KG1 (cell line): ENCODE results near the gene ITGB1BP2.
"Not testable (repeated sequence)": the region's sequence is repeated elsewhere in the genome, so short reads cannot be mapped to it uniquely, and the experiment has no call there.

Experiments used
- DNase-seq: peaks from one replicate; lab custom pipeline; 2025; lab: John Stamatoyannopoulos, UW

The ITGB1BP2 gene

DNA sequence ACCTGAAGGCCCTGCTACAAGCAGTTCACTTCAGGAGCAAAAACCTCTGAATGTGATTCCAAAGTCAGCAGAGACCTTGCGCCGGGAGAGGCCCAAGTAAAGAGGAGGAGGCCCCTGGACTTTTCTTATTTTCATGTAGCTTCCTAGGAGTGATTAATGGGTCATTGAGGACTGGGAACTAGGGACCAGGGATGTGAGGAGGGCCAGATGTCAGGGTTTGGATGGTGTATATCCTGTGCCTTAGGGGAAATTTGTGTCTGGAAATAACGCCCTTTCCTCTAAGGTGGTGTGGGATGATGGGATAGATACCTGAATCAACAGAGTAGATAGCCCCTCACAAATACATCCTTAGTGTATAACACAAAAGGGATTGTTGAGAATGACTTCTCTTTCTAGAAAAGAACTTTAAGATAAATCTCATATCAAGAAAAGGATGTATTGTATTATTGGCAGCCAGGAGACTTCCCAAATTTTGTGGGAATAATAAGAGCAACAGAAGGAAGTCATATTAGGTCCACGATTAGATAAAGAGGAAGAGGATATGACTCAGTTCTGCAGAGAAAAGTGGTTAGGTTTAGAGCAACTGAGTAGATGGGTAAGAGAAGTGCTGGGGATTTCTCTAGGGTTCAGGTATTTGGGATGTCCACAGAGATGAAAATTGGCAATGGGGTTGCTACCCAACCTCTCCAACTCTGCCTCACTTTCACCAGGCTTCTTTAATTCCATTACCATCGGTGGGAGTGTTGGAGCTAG lies 1.1 kb downstream of the ITGB1BP2 start:
- DNase-seq, result no peak

DNA sequence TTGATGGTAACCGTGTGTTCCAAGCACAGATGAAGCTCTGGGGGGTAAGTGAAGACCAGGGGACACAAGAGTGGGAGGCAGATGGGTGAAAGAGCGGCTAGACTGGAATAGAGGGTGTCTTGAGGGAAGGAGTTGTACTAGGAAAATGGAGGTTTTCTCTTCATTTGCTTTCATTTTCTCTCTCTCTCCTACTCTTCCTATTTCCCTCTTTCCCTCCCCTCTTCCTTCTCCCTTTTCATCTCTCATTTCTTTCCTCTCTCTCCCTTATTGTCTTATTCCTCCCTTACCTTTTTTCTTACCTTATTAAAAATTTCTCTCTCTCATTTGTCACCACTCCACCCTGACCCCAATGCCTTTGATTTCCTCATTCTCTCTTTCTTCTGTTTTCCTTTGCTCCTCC lies 3.0 kb downstream of the ITGB1BP2 start:
- DNase-seq, result no peak

DNA sequence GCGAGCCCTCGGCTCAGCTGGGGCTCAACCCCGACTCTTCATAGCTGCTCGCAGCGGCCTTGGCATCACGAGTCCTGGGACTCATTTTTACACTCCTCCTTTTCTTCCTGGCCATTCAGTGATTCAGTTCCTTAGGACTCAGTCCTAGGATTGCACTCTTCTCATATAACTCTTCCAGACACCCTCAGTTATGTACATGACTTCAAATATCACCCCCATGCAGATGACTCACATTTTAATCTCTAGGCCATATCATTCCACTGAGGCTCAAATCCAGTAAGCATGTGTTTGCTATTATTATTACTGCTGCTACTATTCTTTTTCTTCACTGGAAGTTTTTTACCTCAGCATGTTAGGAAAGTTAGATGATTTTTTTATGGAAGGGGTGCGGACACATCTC lies 14.4 kb downstream of the ITGB1BP2 start:
- DNase-seq, result no peak

DNA sequence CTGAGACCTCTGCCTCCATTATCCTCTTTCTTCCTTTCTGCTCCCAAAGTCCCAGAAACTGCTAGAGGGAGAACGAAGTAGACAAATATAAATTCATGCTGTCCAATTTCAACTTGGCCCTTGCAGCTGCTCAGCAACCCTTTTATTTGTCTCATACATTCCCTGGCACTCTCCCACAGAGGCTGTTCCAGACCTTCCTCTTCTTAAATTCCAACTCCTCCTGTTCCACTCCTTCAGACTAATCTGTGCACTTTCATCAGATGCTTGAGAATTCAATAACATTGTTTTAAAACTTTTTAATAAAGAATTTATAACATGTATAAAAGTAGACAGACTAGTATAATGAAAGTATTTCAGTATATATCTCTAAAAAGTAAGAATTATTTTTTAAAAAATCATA lies 15.4 kb downstream of the ITGB1BP2 start:
- DNase-seq, result not testable (repeated sequence)

DNA sequence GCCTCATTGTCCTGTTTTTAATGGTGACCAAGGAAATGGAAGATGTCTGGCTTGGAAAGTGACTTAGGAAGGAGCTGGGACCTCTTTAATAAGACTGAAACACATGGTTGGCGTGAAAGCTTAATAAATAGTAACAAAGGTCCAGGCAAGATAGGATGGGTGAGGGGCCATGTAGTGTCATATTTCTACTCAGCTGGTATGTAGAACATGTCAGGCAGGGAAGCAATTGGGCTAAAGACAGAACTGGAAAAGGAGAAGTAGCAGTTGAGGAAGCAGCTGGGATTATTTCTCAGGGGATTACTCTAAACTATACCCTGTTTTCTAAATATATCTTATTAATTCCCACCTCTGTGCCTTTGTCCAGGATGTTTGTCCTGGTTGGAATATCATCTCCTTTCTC lies 18.6 kb downstream of the ITGB1BP2 start:
- DNase-seq, result no peak

DNA sequence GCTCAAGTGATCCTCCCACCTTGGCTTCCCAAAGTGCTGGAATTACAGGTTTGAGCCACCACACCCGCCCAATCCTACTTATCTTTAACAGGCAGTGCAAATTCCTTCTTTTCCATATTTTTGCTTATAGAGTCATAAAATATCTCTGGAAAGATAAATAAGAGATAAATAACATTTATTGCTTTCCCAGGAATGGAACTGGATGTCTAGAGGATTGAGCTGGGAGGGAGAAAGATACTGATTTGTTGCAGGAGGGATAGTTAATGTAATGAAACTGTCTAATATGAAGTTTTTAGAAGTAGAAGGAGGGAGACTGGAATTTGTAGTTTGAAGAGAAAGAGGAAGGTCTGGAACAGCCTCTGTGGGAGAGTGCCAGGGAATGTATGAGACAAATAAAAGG lies 20.2 kb downstream of the ITGB1BP2 start:
- DNase-seq, result no peak

DNA sequence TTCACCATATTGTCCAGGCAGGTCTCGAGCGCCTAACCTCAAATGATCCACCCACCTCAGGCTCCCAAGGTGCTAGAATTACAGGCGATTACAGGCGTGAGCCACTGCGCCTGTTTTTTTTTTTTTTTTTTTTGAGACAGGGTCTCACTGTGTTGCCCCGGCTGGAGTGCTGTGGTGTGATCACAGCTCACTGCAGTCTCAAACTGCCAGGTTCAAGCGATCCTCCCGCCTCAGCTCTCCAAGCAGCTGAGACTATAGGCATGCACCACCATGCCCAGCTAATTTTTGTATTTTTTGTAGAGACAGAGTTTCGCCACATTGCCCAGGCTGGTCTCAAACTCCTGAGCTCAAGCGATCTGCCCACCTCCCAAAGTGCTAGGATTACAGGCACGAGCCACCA lies 22.9 kb downstream of the ITGB1BP2 start:
- DNase-seq, result not testable (repeated sequence)

DNA sequence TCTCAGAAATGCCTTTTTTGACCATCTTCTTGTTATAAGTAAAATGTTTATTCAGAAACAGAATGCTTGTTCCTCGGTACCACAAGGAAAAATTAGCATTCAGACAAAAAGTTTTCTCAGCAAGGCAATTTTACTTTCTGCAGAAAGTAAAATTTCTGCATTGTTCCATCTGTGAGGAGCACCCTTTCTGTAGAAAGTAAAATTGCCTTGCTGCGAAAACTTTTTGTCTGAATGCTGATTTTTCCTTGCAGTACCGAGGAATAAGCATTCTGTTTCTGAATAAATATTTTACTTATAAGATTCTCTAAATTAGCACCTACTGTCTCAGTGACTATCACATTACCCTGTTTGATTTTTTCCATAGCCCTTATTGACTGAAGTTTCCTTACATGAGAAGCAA lies 24.8 kb downstream of the ITGB1BP2 start:
- DNase-seq, result no peak

DNA sequence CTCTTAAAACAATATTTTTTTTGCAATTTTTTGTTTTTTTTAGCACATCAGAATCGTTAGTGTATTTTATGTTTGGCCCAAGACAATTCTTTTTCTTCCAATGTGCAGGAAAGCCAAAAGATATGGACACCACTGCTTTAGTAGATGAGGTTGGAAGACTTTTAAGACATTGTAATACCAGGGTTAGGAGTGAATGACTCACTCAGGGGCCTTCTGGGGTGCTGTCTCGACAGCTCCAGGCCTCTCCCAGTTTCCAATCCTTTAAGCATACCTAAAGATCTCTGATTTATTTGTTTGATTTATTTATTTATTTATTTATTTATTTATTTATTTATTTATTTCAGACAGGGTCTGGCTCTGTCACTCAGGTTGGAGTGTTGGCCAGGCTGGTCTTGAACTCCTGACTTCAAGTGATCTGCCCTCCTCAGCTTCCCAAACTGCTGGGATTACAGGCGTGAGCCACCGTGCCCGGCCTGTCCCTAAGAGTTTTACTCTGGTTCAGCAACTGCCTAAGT lies 47.7 kb downstream of the ITGB1BP2 start:
- not testable (repeated sequence) for DNase-seq

DNA sequence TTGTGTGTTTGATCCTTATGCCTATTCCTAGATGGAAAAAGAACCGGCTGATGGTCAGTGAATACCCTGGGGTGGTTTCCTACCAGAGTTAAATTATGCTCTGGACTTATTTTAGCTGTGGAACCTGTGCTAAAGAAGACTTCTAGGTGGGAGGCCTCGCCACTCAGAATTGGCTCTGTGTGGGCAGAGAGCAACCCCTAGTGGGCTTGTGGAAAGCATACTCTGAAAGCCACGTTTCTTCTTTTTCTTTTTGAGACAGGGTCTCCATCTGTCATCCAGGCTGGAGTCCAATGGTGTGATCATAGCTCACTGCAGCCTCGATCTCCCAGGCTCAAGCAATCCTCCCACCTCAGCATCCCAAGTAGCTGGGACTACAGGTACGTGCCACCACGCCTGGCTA lies 48.3 kb downstream of the ITGB1BP2 start:
- DNase-seq, result not testable (repeated sequence)

DNA sequence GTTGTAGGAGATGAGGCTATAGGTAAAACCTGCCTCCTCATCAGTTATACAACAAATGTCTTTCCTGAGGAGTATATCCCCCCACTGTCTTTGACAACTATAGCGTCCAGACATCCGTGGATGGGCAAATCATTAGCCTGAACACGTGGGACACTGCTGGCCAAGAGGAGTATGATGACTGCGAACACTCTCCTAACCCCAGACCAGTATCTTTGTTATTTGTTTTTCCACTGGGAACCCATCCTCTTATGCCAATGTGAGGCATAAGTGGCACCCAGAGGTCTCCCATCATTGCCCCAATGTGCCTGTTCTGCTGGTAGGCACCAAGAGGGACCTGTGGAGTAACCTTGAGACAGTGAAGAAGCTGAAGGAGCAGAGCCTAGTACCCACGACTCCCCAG lies 50.9 kb downstream of the ITGB1BP2 start:
- not testable (repeated sequence) for DNase-seq
